SK-N-SH treated with all-trans-retinoic acid at 6 μM for 48 hours (cell line): Measurements from ENCODE around the gene COL21A1.

Experiments used
- ATAC-seq: fragments of 200-7000 bp; cut with Tn5 transposase; 3 replicates; pipeline ENCODE4 v1.9.1; 2020; ENCODE audit warnings: mild to moderate bottlenecking, moderate library complexity
- ARNTL ChIP-seq: fragments of 450-650 bp; formaldehyde crosslinking; IDR thresholded peaks from 2 replicates; pipeline ENCODE4 v1.5.0; 2020; ENCODE audit warnings: low read depth, mild to moderate bottlenecking, moderate library complexity, borderline replicate concordance
- BACH2 ChIP-seq: fragments of 250-450 bp; sonication (Bioruptor Pico); IDR thresholded peaks from 2 replicates; pipeline ENCODE4 v1.9.0; 2021; ENCODE audit warnings: mild to moderate bottlenecking, borderline replicate concordance
- CREB5 ChIP-seq: fragments of 250-450 bp; sonication (Bioruptor Pico); IDR thresholded peaks from 2 replicates; pipeline ENCODE4 v1.5.1; 2020; ENCODE audit warnings: low read depth, mild to moderate bottlenecking, moderate library complexity
- CSDC2 ChIP-seq: fragments of 250-450 bp; sonication (Bioruptor Pico); IDR thresholded peaks from 2 replicates; pipeline ENCODE4 v1.5.0; 2020; ENCODE audit warnings: mild to moderate bottlenecking, moderate library complexity
- ESRRG ChIP-seq: fragments of 250-450 bp; sonication (Bioruptor Pico); IDR thresholded peaks from 2 replicates; pipeline ENCODE4 v1.6.1; 2021; ENCODE audit warnings: mild to moderate bottlenecking
- GLIS3 ChIP-seq: fragments of 250-450 bp; sonication (Bioruptor Pico); IDR thresholded peaks from 2 replicates; pipeline ENCODE4 v1.5.0; 2020; ENCODE audit warnings: mild to moderate bottlenecking, moderate library complexity
- ISL1 ChIP-seq: fragments of 250-450 bp; sonication (Bioruptor Pico); IDR thresholded peaks from 2 replicates; pipeline ENCODE4 v2.1.2; 2022; ENCODE audit warnings: mild to moderate bottlenecking, moderate library complexity
- OSR1 ChIP-seq: fragments of 250-450 bp; sonication (Bioruptor Pico); IDR thresholded peaks from 2 replicates; pipeline ENCODE4 v1.8.0; 2022; ENCODE audit warnings: moderate library complexity, mild to moderate bottlenecking, inconsistent platforms
- PPARA ChIP-seq: fragments of 250-450 bp; sonication (Bioruptor Pico); IDR thresholded peaks from 2 replicates; pipeline ENCODE4 v1.5.0; 2020; ENCODE audit warnings: mild to moderate bottlenecking, borderline replicate concordance
- RARB ChIP-seq: fragments of 250-450 bp; sonication (Bioruptor Pico); IDR thresholded peaks from 2 replicates; pipeline ENCODE4 v1.8.0; 2021; ENCODE audit warnings: mild to moderate bottlenecking, moderate library complexity
- TCF4 ChIP-seq: fragments of 250-450 bp; sonication (Bioruptor Pico); IDR thresholded peaks from 2 replicates; pipeline ENCODE4 v1.8.0; 2021; ENCODE audit warnings: mild to moderate bottlenecking, moderate library complexity, borderline replicate concordance
- TOX ChIP-seq: fragments of 250-450 bp; sonication (Bioruptor Pico); IDR thresholded peaks from 2 replicates; pipeline ENCODE4 v1.8.0; 2021; ENCODE audit warnings: mild to moderate bottlenecking, moderate library complexity, borderline replicate concordance
- TSHZ2 ChIP-seq: fragments of 250-450 bp; sonication (Bioruptor Pico); IDR thresholded peaks from 2 replicates; pipeline ENCODE4 v1.5.0; 2020; ENCODE audit warnings: mild to moderate bottlenecking, moderate library complexity
- ZC3H10 ChIP-seq: fragments of 250-450 bp; sonication (Bioruptor Pico); IDR thresholded peaks from 2 replicates; pipeline ENCODE4 v1.5.1; 2021; ENCODE audit warnings: mild to moderate bottlenecking, moderate library complexity
- ZFP3 ChIP-seq: fragments of 250-450 bp; sonication (Bioruptor Pico); IDR thresholded peaks from 2 replicates; pipeline ENCODE4 v1.5.0; 2020; ENCODE audit warnings: mild to moderate bottlenecking, moderate library complexity
- ZNF565 ChIP-seq: fragments of 450-650 bp; formaldehyde crosslinking; conservative IDR thresholded peaks from 2 replicates; pipeline ENCODE4 v1.5.0; 2020; ENCODE audit warnings: low read depth, mild to moderate bottlenecking, moderate library complexity
- ZNF70 ChIP-seq: fragments of 450-650 bp; formaldehyde crosslinking; IDR thresholded peaks from 2 replicates; pipeline ENCODE4 v1.5.0; 2020; ENCODE audit warnings: mild to moderate bottlenecking, moderate library complexity
- ZNF8 ChIP-seq: fragments of 450-650 bp; formaldehyde crosslinking; IDR thresholded peaks from 2 replicates; pipeline ENCODE4 v1.5.0; 2020; ENCODE audit warnings: mild to moderate bottlenecking, moderate library complexity
- TF ChIP-seq, protein P1 (sequence below): fragments of 250-450 bp; sonication (Bioruptor Pico); IDR thresholded peaks from 2 replicates; pipeline ENCODE4 v1.8.0; 2020; ENCODE audit warnings: mild to moderate bottlenecking, moderate library complexity, borderline replicate concordance
- TF ChIP-seq, protein P2 (sequence below): fragments of 250-450 bp; sonication (Bioruptor Pico); IDR thresholded peaks from 2 replicates; pipeline ENCODE4 v1.8.0; 2021; ENCODE audit warnings: low read depth, mild to moderate bottlenecking, moderate library complexity, borderline replicate concordance

The COL21A1 gene

GRCh38 chr6:56115715-56116114 is 131.7 kb downstream of the COL21A1 start:
- TF ChIP-seq ZNF565 (CRISPR knock-in tag) (no peak), ESRRG (CRISPR knock-in tag) (no peak), ZFP3 (CRISPR knock-in tag) (no peak), PPARA (CRISPR knock-in tag) (no peak), ZC3H10 (CRISPR knock-in tag) (no peak), CREB5 (CRISPR knock-in tag) (no peak), GLIS3 (CRISPR knock-in tag) (no peak), ARNTL (CRISPR knock-in tag) (no peak), OSR1 (CRISPR knock-in tag) (no peak), TOX (no peak)
- no peak for ATAC-seq

GRCh38 chr6:56109149-56109548 is 138.2 kb downstream of the COL21A1 start:
- ATAC-seq, result no peak
- TF ChIP-seq ZNF70 (CRISPR knock-in tag), result no peak
- TF ChIP-seq ARNTL (CRISPR knock-in tag), result no peak
- no peak for TF ChIP-seq RARB
- TF ChIP-seq BACH2 (CRISPR knock-in tag), result no peak
- TF ChIP-seq, protein P1, sequence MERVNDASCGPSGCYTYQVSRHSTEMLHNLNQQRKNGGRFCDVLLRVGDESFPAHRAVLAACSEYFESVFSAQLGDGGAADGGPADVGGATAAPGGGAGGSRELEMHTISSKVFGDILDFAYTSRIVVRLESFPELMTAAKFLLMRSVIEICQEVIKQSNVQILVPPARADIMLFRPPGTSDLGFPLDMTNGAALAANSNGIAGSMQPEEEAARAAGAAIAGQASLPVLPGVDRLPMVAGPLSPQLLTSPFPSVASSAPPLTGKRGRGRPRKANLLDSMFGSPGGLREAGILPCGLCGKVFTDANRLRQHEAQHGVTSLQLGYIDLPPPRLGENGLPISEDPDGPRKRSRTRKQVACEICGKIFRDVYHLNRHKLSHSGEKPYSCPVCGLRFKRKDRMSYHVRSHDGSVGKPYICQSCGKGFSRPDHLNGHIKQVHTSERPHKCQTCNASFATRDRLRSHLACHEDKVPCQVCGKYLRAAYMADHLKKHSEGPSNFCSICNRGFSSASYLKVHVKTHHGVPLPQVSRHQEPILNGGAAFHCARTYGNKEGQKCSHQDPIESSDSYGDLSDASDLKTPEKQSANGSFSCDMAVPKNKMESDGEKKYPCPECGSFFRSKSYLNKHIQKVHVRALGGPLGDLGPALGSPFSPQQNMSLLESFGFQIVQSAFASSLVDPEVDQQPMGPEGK (CRISPR knock-in tag), result no peak
- TF ChIP-seq OSR1 (CRISPR knock-in tag), result no peak
- no peak for TF ChIP-seq ZNF8 (CRISPR knock-in tag)
- TF ChIP-seq, all 23 proteins: peak for 0

GRCh38 chr6:56106231-56106630 is 141.1 kb downstream of the COL21A1 start:
- ATAC-seq, result no peak
- TF ChIP-seq PPARA (CRISPR knock-in tag), result no peak
- TF ChIP-seq, all 23 proteins: peak for 0

GRCh38 chr6:56104591-56104990 is 142.8 kb downstream of the COL21A1 start:
- no peak for ATAC-seq
- TF ChIP-seq, protein P1 (CRISPR knock-in tag), result no peak
- no peak for TF ChIP-seq ARNTL (CRISPR knock-in tag)
- TF ChIP-seq OSR1 (CRISPR knock-in tag), result no peak
- no peak for TF ChIP-seq TSHZ2 (CRISPR knock-in tag)
- TF ChIP-seq ISL1, result no peak
- TF ChIP-seq TCF4 (CRISPR knock-in tag), result no peak
- TF ChIP-seq CREB5 (CRISPR knock-in tag), result no peak
- TF ChIP-seq GLIS3 (CRISPR knock-in tag), result no peak
- no peak for TF ChIP-seq TOX
- TF ChIP-seq ZFP3 (CRISPR knock-in tag), result no peak
- TF ChIP-seq BACH2 (CRISPR knock-in tag), result no peak
- TF ChIP-seq ZNF8 (CRISPR knock-in tag), result no peak
- TF ChIP-seq RARB, result no peak
- TF ChIP-seq, protein P2, sequence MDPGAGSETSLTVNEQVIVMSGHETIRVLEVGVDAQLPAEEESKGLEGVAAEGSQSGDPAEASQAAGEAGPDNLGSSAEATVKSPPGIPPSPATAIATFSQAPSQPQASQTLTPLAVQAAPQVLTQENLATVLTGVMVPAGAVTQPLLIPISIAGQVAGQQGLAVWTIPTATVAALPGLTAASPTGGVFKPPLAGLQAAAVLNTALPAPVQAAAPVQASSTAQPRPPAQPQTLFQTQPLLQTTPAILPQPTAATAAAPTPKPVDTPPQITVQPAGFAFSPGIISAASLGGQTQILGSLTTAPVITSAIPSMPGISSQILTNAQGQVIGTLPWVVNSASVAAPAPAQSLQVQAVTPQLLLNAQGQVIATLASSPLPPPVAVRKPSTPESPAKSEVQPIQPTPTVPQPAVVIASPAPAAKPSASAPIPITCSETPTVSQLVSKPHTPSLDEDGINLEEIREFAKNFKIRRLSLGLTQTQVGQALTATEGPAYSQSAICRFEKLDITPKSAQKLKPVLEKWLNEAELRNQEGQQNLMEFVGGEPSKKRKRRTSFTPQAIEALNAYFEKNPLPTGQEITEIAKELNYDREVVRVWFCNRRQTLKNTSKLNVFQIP (CRISPR knock-in tag), result no peak
- no peak for TF ChIP-seq ZNF565 (CRISPR knock-in tag)
- TF ChIP-seq ESRRG (CRISPR knock-in tag), result no peak
- TF ChIP-seq CSDC2 (CRISPR knock-in tag), result no peak
